HG03060 (cell line): Measurements from ENCODE around the gene FMOD.

Experiments
- ATAC-seq: cut with Tn5 transposase; IDR thresholded peaks from one replicate; pipeline ENCODE4 v1.9.1; 2021; ENCODE audit warnings: low read depth, moderate number of reproducible peaks; ENCODE audit not compliant: unreplicated experiment

Gene FMOD

DNA sequence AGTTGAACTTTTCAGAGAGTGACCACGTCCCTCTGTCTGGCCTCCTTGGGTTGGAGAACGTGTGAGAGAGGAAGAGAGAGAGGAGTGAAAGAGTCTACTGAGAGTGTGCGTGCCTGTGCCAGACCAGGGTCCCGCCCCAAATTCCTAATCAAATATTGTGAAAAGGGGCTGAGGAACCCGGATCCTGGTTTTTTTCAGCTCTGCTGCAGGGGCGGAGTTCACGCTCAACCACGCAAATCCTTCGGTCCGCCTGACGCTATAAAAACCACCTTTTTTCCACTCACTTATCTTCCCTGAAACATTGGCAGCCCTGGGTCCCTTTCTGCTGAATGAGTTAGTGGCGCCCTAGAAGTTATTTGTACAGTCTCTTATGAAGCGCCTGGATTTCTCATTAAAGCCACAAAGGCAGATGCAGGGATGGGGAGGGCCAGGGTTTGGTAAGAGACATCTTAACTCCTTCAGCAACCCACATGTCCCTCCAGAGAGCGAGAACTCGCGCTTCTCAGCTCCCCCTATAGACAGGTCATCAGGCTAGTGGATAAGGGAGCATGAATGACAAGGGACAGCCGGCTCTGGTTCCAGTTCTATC, at the start of gene FMOD:
FMOD (minus strand) TSS at position 86 of the 589 bp plus-strand sequence. CDS start 2,852 bp downstream, outside the sequence.
- ATAC-seq = no peak

DNA sequence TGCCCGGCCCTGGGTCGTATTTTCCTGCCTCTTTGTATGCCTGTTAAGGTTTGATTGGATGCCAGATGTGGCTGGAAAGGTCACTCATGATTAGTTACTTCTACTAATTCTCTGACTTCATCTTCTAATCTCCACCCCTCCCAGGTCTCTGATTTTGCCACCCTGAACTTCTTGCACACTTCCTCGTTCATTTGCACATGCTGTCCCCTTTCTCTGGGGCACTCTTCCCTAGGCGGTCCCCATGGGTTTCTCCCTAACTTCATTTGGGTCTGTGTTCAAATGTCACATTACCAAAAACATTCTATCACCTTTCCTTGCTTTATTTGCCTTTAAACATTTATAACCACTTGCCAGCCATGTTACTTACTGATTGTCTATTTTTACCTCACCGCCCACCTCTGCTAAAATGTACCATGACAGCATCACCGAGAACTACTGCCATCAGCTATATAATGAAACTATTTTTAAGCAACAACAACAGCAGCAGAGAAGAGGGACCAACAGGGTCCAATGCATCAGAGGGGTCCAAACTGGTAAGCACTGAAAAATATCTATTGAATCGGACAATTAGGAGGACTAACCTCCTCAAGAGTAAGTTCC, 45.8 kb upstream of the FMOD start:
- ATAC-seq = no peak

DNA sequence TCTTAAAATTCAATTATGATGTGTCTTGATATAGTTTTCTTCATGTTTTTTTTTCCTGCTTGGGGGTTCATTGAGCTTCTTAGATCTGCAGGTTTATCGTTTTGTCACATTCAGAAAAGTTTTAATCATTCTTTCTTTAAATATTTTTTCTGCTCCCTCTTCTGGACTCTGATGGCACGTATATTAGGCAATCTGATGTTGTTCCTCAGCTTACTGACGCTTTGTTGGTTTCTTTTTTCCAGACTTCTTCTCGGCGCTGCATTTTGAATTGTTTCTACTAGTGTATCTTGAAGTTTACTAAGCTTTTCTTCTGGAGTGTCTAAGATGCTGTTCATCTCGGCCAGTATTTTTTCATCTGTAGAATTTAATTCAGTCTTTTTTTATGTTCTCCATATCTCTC, 44.8 kb upstream of the FMOD start:
- ATAC-seq = no peak

DNA sequence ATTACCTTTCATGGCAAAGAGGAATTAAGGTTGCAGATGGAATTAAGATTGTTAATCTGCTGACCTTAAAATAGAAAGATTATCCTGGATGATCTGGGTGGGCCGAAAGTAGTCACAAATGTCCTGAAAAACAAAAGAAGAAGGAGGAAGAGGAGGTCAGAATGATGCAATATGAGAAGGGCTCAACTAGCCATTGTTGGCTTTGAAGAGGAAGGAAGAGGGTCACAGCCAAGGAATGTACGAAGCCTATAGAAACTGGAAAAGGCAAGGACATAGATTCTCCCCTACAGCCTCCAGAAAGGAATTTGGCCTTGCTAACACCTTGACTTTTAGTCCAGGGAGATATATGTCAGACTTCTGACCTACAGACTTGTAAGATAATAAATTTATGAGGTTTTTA, 39.4 kb upstream of the FMOD start:
- no peak for ATAC-seq

DNA sequence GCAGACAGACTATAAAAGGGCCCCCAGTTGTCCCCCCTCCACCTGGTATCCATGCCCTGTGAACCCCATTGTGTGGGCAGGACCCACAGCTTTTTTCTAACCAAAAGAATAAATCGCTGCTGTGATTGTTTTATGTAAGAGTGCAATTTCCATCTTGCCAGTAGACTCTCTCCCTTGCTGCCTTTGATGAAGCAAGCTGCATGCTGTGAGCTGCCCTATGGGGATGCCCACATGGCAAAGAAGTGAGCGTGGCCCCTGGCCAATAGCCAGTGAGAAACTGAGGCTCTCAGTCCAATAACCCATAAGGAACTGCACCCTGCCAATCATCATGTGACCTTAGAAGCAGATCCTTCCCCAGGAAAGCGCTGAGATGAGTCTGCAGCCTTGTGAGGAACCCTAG, 37.8 kb upstream of the FMOD start:
- ATAC-seq = no peak

DNA sequence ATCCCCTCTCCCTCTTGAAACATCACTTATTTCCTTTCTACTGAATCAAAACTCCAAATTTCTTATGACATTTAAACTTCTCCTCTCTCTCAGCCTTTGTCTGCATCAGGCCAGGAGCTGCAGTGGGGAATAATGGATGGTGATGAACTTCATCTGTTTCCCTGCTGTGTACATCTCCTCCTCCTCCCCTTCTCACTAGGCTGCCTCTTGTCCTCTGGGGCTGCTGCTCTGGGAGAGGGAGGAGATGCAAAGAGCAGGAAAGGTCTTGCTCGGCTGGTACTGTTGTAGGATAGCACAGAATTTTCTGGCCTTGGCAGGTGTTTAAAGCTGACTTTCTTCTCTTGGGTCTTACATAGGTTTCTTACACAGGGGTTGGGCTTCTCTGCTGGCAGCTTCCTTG, 31.1 kb upstream of the FMOD start:
- ATAC-seq = no peak

DNA sequence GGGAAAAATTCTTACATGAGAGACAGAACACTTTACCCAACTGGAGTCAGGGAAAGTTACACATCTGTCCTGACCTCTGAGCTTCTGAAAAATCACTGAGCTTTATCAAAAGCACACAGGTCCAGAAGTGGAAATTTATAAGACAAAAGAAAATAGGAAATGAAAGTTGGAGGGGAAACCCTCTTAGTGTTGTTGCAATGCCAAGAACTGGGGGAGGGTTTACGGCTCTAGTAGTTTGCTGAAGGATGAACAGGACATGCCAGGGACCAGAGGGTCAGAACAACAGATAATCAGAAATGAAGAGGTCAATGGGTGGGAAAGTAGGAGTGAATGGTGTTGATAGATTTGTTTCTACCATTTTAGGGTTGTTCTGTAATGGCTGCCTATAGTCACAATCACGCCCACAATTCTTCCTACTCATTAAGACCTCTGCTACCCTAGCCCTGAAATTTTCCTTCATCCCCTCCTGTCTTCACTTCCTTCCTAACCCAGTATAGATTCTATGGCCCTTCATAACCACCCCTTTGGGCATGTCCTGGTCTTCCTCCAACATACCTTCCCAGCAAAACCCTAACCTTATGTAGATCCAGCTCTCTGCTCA, 30.3 kb upstream of the FMOD start:
- no peak for ATAC-seq

DNA sequence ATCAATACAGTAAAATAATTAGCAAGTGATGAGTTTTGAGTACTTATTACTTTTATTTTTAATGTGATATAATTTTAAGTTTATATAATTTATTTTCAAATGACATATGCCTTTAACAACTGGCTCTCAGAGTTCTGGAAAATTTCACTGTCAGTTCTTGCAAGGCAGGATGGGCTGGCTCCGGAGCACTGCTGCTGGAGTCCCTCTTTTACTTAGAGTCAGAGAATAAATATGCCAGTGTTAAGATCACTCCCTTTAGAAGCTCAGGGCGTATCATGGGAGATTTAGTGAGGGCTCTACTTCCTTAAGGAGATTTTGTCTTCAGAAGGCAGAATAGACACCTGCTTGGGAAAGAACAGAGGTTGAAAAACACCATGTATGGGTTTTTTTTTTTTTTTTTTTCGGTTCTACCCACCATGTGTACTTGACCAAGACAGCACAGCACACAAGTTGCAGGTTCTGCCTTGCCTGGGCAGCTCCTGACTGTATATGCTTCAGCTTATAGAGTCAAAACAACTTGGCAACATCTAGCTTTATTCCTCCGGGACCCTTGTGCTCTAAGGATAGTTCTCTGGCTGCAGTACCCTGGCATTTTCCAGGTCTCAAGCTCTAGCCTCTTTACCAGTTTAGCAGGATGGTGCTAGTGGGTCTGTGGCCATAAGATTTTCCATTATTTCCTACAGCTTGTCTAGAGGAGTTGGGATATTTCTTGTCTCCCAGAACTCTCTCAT, 29.7 kb upstream of the FMOD start:
- ATAC-seq = no peak

DNA sequence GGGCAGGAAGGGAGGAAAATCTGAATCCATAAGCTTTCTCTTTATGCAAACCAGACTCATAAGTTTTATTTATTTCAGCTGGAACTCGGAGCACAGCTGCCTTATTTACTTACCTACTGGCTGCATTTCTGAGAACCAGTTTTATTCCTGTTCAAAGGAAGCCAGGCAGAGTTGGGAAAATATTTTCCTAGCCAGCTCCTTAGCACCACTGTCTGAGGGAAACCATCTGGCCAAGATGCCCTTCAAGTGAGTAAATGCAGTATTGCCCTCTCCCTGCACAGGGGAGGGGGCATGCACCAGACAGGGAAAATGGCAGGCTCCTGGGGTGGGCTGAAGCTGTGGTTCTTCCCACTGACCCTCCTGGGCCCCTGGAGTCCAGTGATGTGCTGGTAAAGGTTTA, 28.9 kb upstream of the FMOD start:
- ATAC-seq = no peak

DNA sequence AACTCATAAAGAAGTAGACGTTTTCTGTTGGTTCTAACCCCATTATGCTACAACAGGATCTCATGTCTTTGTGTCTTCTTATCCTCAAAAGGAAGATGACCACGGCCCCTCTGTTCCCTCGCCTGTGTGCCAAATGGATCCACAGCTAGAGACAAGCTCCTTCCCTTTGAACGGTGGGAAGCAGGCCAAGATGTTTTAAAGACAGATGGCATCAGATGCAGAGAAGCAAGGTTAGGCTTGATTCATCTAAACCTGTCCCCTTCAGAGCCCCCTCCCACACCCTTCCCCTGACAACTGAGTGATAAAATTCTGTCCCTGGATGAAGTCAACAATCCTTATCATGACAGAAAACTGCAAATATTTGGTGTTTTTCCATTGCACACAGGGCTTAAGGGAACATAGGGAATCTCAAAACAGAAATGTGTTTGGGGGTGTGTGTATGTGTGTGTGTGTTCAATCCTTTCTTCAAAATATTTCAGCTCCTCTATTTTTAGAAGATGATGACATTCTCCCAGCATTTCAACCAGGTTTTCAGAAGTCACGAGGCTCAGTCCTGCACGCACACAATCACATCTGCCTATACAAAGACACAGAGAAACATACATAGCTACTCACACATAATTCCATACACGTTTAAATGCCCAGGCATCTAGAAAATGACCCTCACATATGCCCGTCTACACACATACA, 27.8 kb upstream of the FMOD start:
- ATAC-seq = no peak

DNA sequence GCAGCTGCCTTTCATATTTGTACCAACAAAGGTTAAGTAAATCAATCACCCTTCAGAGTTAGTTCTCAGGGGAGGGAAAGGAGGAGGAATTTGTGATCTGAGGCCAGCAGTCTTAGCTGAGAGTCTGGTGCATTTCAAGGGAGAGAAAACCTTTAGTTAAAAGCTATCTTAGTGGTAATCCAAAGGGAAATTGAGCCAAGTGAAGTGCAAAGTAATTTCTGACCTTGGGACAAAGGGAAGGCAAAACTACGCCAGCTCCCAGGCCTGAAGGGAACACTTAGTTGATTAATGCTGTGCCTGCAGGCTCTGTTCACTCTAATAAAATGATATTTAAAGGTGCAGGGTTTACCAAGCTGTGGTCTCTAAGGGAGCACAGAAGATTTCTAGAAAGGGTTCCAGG, 23.1 kb upstream of the FMOD start:
- ATAC-seq = no peak

DNA sequence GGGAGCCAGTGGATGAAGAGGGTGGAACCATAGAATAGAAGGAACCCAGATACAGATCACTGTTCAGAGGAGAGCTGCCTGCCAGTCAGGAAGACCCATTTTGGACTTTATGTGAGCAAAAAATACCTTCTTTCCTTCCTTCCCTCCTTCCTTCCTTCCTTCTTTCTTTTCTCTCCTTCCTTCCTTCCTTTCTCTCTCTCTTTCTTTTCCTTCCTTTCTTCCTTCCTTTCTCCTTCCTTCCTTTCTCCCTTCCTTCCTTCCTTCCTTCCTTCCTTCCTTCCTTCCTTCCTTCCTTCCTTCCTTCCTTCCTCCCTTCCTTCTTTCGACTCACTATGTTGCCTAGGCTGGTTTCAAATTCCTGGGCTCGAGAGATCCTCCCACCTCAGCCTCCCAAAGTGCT, 22.1 kb upstream of the FMOD start:
- no peak for ATAC-seq

DNA sequence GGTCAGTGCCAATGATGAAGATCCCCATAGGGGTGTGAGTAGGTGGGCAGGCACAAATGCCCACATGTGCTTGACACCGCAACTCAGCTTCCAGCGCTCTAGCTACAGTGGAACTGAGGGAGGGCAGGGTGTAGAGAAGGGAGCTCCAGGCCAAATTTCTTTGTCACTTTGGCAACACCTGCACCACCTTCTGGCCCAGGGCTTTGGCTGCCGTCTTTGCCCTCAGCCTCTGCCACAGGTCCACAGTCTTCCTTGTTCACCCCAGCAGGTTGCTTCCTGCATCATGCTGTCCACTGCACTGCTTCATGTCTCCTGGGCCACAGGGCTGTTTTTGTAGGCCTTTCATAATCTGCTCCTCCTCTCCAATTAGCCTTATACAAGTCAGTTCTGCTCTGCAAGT, 20.4 kb upstream of the FMOD start:
- no peak for ATAC-seq

DNA sequence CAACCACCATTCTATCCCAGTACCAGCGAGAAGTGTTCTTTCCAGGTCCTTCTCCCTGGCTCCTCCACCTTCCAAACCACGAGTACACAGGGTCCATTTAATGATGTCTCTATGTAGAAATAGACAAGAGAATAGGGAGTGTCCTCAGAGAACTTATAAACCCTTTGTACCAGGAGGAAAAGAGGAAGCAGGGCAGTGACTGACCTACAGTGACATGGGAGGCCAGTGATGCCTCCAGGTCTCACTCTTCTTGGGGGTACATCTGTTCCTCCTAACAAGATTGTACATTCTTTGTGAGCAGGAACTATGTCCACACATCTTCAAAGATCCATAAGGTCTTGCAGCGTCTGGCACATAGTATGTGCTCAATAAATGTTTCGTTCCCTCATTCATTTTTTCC, 18.7 kb upstream of the FMOD start:
- ATAC-seq = no peak

DNA sequence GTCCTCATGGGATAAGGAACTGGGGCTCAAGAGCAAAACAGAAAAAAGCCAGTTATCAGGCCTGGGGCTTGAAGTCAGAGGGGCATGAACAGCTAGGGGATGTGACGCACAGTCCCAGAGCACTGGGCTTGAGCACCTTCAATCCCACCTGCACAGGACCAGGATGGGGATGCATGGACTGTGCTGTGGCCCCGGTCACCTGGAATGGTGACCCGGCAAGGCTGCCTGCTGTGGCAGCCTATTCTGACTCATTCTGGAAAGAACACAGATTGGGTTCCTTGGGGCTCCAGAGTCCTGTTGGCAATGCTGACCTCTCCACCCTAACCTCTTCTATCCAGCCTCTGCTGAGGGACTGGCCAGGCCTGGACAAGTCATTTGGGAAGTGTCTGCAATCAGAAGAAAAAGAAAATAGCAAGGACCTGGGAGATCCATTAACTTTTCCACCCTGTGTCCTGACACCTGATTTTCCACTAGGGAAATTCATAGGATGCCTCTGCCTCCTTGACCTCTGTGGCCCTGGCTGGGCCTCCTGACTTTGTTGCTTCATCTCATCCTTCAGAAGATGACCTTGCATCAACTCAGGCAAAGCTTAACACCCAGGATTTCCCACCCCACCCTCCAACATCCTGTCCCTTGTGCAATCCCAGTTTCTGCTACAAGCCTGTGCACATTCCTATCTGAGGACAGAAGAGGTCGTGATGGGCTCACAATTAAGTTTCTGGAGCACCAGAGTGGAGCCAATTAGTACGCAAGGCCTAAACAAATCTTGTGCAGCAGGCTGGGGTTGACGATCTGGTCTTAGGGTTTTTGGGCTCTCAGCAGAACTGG, 17.9 kb upstream of the FMOD start:
- ATAC-seq = no peak

DNA sequence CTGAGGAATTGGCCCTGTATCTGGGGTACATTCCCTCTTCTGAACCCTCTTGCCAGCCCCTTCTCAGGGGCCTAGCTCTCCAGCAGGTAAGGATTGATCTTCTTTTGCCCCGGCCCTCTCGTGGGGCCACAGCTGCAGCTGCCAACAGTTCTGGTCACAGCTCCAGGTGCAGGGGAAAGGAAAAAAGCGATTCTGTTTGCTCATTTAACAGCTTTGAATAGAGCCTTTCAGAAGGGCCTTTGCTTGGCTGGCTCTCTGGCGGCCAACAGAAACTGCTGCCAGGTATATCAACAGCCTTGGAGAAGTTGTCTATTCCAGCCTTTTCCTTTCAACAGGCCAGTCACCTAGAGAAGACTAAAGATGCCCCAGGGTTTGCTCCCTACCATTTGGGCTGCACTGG, 16.1 kb upstream of the FMOD start:
- no peak for ATAC-seq

DNA sequence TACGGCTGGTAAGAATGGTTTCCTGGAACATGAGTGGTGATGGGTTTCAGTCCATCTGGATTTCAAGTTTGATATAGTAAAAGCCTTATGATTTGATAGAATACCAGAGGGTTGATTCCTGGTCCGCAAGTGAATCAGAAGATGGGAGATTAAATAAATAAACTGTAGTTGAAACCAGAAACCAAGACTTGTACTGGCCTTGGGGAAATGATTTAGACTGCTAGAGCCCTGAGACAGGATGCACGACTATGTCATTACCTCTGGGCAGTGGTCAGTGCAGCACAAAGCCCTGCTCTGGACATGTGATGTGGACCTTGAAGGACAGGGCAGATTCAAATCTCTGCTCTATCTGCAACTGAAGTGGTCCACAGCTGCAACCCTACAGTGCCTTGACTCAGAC, 15.6 kb upstream of the FMOD start:
- no peak for ATAC-seq

DNA sequence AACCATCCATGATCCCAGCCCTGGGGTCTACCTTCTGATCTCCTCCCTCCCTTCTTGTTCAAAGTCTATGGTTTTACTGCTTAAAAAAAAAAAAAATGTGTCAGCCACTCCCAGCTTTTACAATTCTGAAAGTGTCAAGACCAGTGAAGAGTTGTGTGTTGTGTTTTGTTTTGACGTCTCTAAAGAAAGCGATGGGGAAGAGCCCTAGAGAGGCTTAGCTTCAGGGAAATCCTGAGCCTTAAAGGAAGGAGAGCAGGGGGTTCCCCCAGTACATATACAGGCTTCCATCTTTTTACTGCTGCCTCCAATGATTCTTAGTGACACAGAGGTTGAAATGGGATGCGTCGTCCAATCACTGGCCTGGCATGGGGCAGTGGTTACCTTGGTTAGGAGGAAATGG, 13.9 kb upstream of the FMOD start:
- ATAC-seq = no peak

DNA sequence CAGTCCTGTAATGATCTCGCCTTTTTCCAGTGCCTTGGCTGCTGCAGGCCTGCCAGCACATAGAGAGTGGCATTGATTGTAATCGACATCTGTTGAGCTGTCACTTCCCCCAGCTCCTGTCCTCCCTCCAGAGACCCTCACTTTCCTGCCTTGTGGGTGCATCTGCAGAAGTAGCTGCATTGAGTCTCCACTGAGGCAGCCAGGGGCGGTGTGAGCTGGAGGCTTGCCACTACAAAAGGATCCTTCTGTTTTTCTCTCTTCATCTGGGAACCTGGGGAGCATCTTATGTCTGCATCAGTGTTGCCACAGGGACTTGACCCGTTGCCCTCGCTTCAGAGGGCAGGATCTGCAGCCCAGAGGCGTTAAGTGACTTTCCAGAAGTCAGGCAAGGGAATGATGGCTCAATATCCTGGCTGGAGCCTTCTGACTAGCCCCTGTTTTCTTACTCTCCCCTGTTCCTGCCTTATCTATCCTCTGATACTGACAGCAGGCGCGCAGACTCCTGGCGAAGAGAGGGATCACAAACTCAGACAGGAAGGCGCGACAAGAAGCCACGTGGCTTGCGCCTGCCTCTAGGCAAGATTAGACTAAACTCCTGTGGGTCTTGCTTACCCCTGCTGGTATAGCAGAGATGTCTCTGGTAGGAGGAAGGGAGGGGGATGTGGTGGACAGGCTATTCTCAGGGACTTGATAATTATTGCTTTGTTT, 13.3 kb upstream of the FMOD start:
- ATAC-seq = no peak

DNA sequence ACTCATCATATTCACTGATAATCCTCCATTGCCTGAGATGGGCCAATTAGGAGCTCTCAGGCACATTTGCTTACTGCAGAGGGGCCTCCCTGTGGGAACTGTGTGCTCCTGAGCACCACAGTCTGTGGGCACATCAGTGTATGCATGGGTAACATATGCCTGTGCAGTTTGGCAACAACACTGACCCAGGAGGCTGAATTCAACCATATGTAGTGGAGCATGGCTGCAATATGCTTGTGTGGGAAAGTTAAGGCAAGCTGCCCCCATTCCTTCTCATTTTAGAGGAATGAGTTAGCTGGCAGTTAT, 11.8 kb upstream of the FMOD start:
- no peak for ATAC-seq
